Stromal cell of bone marrow (primary cell): Measurements from ENCODE around the gene HMCN1.
"Not testable (repeated sequence)": the region's sequence is repeated elsewhere in the genome, so short reads cannot be mapped to it uniquely, and the experiment has no call there.

Experiments used
- DNase-seq: peaks from one replicate; pipeline ENCODE4 v3.0.0-alpha.2; 2012; ENCODE audit warnings: low read depth

The HMCN1 gene

DNA sequence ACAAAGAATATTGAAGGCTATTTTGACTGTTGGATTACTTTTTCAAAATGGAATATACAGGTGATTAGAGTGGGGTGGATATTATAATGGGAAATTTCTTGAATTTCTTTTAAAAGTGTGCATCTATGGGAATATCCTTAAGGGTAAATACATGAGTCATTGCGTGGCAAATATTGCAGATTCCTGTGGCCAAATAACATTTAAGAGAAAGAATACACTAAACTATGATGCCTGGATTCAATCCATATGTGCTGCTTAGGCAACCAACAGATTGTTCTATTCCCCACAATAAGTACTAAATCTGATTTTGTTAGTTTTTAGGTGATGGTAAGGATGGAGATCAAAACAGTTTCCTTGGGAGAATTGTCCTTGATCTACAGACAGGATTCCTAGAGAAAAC, 119.5 kb downstream of the HMCN1 start:
- DNase-seq = peak; percentile 45

DNA sequence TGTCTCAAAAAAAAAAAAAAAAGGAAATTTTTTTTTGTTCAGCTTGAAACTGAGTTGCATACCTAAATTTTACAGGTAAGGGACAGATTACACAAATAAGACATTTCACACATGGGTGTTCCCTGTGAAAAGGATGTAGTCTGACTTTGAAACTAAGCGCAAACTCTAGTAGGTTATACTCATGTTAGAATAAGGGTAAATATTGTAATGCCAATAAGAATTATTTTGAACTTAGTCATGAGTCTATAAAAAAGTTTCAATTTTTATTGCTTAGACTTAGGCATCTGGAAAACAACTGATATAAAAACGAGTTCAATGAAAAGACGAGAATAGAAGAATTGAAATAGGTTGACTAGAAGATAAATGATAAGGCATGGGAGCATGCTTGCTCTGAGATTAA, 122.3 kb downstream of the HMCN1 start:
- DNase-seq = no peak

DNA sequence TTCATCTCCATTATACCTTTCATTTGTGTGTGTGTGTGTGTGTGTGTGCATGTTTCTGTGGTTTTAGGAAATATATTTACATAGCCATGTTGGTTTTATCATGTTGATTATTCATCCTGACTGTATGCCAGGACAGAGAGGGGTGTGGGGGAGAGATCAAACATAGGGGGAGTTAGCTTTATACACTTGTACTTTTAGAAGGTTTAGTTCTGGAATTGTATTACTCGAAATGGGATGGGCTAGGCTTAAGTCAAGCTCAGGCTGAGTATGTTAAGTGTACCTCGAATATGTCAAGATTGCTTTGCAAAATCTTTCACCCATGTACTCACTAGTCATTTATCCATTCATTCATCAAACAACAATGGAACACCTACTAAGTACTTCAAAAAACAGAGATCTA, 123.3 kb downstream of the HMCN1 start:
- DNase-seq = no peak

GRCh38 chr1:185860311-185860710, 126.1 kb downstream of the HMCN1 start:
- no peak for DNase-seq

DNA sequence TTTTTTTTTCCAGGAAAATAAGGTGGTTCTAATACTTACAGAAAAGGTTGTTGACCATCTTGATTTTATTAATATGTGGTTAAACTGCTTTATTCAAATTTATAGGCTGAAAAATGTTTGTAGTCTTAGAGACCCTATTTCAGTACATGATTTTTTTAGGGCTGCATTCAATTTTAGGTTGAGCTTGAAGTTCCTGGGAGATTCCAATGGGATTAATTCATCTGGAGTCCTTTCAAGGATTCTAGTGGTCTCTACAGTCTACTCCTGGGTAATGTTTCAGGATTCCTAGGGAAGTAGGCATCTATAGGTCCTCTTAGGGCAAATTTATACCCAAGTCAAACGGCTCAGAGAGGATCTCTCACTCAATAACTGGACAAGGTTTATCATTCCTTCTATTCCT, 126.7 kb downstream of the HMCN1 start:
- no peak for DNase-seq

DNA sequence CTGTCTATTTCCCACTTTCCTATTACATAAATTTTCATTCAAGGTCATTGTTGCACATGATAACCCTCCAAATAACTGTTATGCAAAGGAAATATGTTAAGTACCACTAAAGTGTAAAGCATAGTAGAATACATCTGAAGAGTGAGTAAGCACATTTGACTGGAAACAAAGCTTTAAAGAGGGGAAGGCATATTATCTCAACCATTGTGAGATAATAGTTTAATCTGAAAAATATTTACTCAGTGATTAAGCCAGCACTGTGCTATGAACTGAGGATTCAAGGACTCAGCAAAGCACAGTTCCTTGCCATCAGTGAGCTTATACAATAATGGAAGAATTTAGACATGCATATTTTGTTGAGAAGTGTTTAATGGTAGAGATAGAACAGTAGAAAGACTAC, 127.4 kb downstream of the HMCN1 start:
- DNase-seq = no peak

DNA sequence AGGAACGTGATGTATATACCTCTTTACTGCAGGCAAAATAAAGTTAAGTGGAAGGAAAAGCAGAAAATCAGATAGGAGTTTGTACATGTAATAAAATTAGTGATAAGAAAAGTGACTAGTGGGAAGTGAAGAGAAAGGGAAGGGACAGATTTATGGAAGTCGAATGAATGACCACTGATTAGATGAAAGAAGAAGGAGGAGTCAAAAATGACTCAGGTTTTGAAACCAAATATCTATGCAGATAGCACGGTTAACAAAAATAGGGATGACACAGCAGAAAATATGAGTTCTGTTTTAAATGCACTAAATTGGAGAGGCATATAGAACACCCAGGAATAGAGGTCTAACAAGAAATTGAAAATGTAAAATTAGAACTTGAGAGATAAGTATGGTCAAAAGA, 128.0 kb downstream of the HMCN1 start:
- no peak for DNase-seq

DNA sequence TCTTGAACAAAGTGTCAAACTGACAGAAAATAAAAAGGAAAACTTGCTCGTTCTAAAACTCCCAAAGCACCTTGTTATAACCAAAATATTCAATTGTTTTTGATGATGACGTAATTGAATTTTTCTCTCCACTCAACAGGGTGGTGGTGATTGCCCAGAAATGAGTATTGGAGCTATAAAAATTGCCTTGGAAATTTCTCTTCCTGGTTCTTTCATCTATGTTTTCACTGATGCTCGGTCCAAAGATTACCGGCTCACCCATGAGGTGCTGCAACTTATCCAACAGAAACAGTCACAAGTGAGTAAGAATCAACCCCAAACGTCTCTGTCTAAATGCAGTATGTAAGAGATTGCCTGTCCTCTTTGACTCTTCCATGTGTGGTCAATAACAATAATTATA, 130.1 kb downstream of the HMCN1 start:
- DNase-seq = peak; percentile 34

- peak; percentile 98 for DNase-seq
Observed at GRCh38 chr1:185864889-185865517, 130.8 kb downstream of the HMCN1 start.

DNA sequence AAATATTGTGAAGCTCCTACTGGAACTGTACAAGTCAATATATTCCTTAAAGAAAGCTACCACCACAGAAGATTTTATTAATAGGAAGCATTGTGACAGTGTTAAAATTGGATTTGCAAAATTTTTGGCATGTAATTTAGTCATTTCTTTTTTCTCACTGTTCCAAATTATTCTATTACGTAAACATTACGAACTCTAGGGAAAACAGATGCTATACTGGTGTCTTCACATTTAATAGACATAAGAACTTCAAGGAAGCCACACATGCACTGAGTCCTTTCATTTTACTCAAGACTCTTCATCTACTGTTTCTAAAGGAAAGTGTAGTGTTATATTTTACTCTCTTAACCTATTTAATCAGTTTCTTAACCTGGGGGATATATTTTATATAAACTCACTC, 135.4 kb downstream of the HMCN1 start:
- DNase-seq = no peak

- no peak for DNase-seq
Observed at GRCh38 chr1:185871627-185872150, 137.5 kb downstream of the HMCN1 start.

GRCh38 chr1:185874246-185874645, 140.1 kb downstream of the HMCN1 start:
- DNase-seq = no peak

- DNase-seq = no peak
Observed at GRCh38 chr1:185880330-185880729, 146.1 kb downstream of the HMCN1 start.

DNA sequence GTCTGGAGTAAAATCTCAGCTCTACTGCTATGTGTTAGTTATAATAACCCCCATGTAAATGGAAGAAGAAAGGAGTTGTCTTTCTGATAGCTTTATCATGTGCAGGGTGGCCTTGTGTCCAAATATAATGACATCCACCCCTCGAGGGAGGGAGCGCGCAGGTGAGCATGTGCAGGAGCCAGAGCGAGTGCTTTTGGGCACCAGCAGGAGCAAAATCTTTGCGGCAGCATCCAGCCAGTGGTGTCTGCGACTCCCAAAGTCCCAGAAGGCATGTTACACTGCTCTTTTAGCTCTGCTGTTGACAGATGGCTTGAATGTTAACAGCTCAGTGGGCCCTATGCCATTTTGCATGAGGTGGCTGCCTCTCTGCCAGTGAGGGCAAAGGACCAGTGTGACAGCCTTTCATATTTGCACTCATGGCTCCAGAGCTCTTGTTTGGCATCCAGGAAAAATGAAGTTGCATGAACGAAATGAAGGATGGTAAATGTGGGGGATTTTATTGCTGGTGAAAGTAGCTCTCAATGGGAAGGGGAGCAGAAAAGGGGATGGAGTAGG, 146.7 kb downstream of the HMCN1 start:
- DNase-seq = no peak

- no peak for DNase-seq
Observed at GRCh38 chr1:185886046-185886445, 151.9 kb downstream of the HMCN1 start.

- no peak for DNase-seq
Observed at GRCh38 chr1:185886671-185887070, 152.5 kb downstream of the HMCN1 start.

DNA sequence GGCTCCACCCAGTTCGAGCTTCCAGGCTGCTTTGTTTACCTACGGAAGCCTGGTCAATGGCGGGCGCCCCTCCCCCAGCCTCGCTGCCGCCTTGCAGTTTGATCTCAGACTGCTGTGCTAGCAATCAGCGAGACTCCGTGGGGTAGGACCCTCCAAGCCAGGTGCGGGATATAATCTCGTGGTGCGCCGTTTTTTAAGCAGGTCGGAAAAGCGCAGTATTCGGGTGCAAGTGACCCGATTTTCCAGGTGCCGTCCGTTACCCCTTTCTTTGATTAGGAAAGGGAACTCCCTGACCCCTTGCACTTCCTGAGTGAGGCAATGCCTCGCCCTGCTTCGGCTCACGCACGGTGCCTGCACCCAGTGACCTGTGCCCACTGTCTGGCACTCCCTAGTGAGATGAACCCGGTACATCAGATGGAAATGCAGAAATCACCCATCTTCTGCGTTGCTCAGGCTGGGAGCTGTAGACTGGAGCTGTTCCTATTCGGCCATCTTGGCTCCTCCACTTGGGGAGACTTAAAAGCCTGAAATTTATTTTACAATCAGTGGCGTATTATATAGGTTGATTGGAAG, 158.7 kb downstream of the HMCN1 start:
- not testable (repeated sequence) for DNase-seq

- DNase-seq = no peak
Observed at GRCh38 chr1:185894791-185895190, 160.6 kb downstream of the HMCN1 start.

DNA sequence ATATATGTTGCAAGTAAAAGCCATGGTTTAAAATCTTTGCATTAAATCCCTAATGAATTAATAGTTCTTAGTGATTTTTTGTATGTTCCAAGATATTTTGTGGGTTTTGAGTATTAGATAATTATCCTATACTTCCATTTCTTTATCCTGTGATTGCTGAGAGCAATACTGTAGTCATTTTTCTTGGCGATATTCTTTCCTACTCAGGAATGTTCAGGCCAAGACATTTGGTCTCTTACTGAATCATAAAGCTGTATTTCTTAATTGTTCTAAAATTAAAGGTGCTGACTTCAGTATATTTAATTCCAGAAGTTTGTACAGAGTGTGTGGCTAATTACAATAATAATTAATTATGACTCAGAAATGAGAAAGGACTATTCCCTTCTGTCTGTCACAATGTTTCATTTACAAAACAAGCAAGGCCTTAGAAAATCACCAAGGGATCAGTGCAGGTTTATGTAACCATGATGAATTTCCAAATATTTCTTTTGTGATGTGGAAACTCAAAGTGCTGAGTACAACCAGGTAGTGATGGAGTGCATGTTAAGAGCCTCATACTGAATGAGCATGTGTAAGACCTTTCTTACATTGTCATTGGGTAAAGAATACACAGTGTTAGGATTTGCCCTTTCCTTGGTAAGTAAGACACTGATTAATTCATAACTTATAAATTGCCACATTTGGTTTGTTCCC, 161.2 kb downstream of the HMCN1 start:
- peak; percentile 20 for DNase-seq

GRCh38 chr1:185896863-185897262, 162.7 kb downstream of the HMCN1 start:
- peak; percentile 23 for DNase-seq

DNA sequence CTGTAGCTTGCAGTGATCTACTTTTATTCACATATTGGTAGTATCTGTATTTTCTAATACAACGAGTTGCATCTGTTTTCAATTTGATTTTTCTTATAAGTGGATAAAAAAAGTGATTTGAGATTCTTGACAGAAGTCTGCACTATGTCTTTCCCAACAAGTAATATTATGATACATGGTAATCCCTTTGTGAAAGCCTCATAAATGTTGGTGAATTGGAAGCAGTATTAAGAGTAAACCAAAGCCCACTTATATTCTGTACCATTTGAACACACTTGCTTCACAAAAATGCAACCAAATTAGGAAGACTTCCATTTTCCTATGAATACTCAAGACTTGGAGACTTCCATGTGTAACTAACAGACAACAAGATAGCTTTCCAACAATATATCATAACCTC, 172.0 kb downstream of the HMCN1 start:
- no peak for DNase-seq

DNA sequence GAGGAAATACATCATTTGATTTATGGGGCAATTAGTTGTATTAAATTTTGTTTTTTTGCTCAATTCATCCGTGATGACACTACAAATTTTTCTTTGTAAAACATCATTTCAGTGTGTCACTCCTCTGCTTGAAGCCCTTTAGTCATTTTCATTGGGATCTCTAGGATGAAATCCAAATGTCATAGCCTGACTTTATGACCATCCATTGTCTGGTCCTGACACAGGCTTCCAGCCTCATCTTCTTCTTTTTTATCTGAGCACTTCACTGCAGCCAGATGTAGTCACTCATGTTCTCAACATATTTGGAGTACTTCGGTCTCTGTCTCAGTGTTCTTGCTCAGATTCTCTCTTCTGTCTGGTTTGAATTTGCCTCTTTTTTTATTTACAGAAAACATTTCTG, 173.1 kb downstream of the HMCN1 start:
- no peak for DNase-seq

DNA sequence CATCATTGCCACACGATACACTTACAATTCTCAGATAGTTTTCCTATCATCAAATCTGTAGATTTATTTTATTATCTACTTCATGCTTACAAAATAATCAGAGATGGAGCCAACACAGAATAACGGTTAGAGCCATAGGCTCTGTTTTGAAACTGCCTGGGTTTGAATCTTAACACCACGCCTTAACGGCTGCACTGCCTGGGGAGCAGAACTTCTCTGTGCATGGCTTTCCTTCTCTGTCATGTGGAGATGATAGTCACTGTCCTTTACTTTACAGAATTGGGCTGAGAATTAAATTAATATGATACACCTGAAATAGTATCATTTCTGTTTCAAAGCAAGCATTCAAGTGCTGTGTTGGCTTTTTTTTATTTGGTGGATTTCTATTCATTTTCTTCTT, 177.8 kb downstream of the HMCN1 start:
- no peak for DNase-seq
